HepG2 (cell line): Measurements from ENCODE around the gene ERC1. TPM values are rescaled to one million over a fixed set of nuclear protein-coding genes. Genes with fewer than 3 reads are reported as not detected.

ENCODE experiments used
- ATAC-seq: fragments of 200-7000 bp; cut with Tn5 transposase; 3 replicates; pipeline ENCODE4 v1.9.1; 2020; ENCODE audit warnings: mild to moderate bottlenecking, moderate library complexity
- BruUV-seq: library from RNA; stranded (reverse); fragments of 400-500 nt; replicated peaks from 2 replicates; lab custom pipeline; 2021; lab: Mats Ljungman, UMichigan
- CTCF ChIA-PET: fragments of 300-600 bp; formaldehyde crosslinking; extraction: SDS; loops from one replicate; lab custom pipeline; 2021; ENCODE audit warnings: low total read pairs, inconsistent platforms, low intra/inter-chr PET ratio; lab: Yijun Ruan, JAX
- POLR2A ChIA-PET: fragments of 350-600 bp; sonication (Branson Sonifier 250); formaldehyde crosslinking; loops from one replicate; lab custom pipeline; 2020; ENCODE audit warnings: antibody characterized with exemption, inconsistent platforms; lab: Yijun Ruan, JAX
- DNase-seq: peaks from one replicate; pipeline ENCODE4 v3.0.0-alpha.2; 2015; ENCODE audit warnings: low spot score
- FAIRE-seq: peaks from 3 replicates; lab custom pipeline; 2011; peaks lifted over from hg19 to GRCh38; lab: Jason Lieb, UNC
- H2AFZ ChIP-seq: one replicate; pipeline ENCODE4 v1.6.1; 2011; ENCODE audit warnings: low read length, inconsistent platforms
- H3K27ac ChIP-seq: fragments of 300-600 bp; 3 replicates; pipeline ENCODE4 v1.8.0; 2011; ENCODE audit warnings: mixed run types, mild to moderate bottlenecking, mixed read lengths, low read length, inconsistent platforms; ENCODE audit not compliant: insufficient read depth; ENCODE audit errors: extremely low read length
- H3K27me3 ChIP-seq, 2 experiments: fragments of 200-600 bp in 1 of 2; 2 replicates in 1 of 2; 3 replicates in 1 of 2; pipeline versions ENCODE4 v1.6.0 to v1.8.0; 2011; ENCODE audit warnings: low read length in 2 of 2, mild to moderate bottlenecking in 2 of 2, moderate library complexity in 2 of 2, inconsistent platforms in 1 of 2; ENCODE audit not compliant: insufficient read depth in 2 of 2, control insufficient read depth in 1 of 2
- H3K36me3 ChIP-seq, 2 experiments: fragments of 200-600 bp in 1 of 2; replicated peaks in 1 of 2; 2 replicates in 1 of 2; 3 replicates in 1 of 2; pipeline versions ENCODE4 v1.5.1 to v1.8.0; 2011; ENCODE audit warnings: low read length in 2 of 2, inconsistent platforms in 1 of 2; ENCODE audit not compliant: insufficient read depth in 2 of 2, control insufficient read depth in 1 of 2
- H3K4me1 ChIP-seq: 2 replicates; pipeline ENCODE4 v1.5.1; 2012; ENCODE audit warnings: low read length, inconsistent platforms; ENCODE audit not compliant: insufficient read depth
- H3K4me2 ChIP-seq: 2 replicates; pipeline ENCODE4 v1.6.0; 2011; ENCODE audit warnings: low read depth, low read length, inconsistent platforms
- H3K4me3 ChIP-seq, 3 experiments: fragments of 200-600 bp in 1 of 3; sonication (generic), shearing (Covaris generic) in 1 of 3; replicated peaks in 1 of 3; 2 replicates each; pipeline ENCODE4 v1.5.1; 2011 to 2016; ENCODE audit warnings: low read length in 3 of 3, inconsistent platforms in 2 of 3, low read depth in 2 of 3, mild to moderate bottlenecking in 2 of 3, control low read depth in 1 of 3, mixed read lengths in 1 of 3; ENCODE audit not compliant: insufficient read depth in 1 of 3
- H3K79me2 ChIP-seq: one replicate; pipeline ENCODE4 v1.6.1; 2011; ENCODE audit warnings: low read length, inconsistent platforms; ENCODE audit not compliant: insufficient read depth
- H3K9ac ChIP-seq: 2 replicates; pipeline ENCODE4 v1.6.0; 2011; ENCODE audit warnings: mild to moderate bottlenecking, low read depth, low read length, inconsistent platforms; ENCODE audit not compliant: insufficient read depth
- H3K9me3 ChIP-seq: 2 replicates; pipeline ENCODE4 v1.5.1; 2012; ENCODE audit warnings: mild to moderate bottlenecking, low read length
- H4K20me1 ChIP-seq: 2 replicates; pipeline ENCODE4 v1.6.0; 2011; ENCODE audit warnings: inconsistent platforms, mild to moderate bottlenecking, low read length, moderate library complexity; ENCODE audit not compliant: insufficient read depth
- CHCHD3 ChIP-seq: sonication (generic); formaldehyde crosslinking; IDR thresholded peaks from 2 replicates; pipeline ENCODE4 v1.8.0; 2022; ENCODE audit warnings: mild to moderate bottlenecking, missing genetic modification reagents, moderate library complexity
- EEA1 ChIP-seq: sonication (generic); formaldehyde crosslinking; IDR thresholded peaks from 2 replicates; pipeline ENCODE4 v1.5.1; 2020; ENCODE audit warnings: mild to moderate bottlenecking, missing genetic modification reagents, borderline replicate concordance
- JUN ChIP-seq: sonication (generic); formaldehyde crosslinking; IDR thresholded peaks from 2 replicates; pipeline ENCODE4 v1.4.0; 2020; ENCODE audit warnings: mild to moderate bottlenecking, missing genetic modification reagents
- KAT2B ChIP-seq: fragments of 150-350 bp; IDR thresholded peaks from 2 replicates; pipeline ENCODE4 v1.6.1; 2014; ENCODE audit warnings: low read depth, low read length, borderline replicate concordance
- KAT7 ChIP-seq: IDR thresholded peaks from 2 replicates; pipeline ENCODE4 v1.6.1; 2018; ENCODE audit warnings: borderline replicate concordance, missing compliant biosample characterization
- MATR3 ChIP-seq: sonication (generic); formaldehyde crosslinking; IDR thresholded peaks from 2 replicates; pipeline ENCODE4 v1.4.0; 2020; ENCODE audit warnings: missing genetic modification reagents
- PHF21A ChIP-seq: sonication (generic); formaldehyde crosslinking; IDR thresholded peaks from 2 replicates; pipeline ENCODE4 v1.5.0; 2020; ENCODE audit warnings: mild to moderate bottlenecking, missing genetic modification reagents
- SAFB2 ChIP-seq: sonication (generic); formaldehyde crosslinking; IDR thresholded peaks from 2 replicates; pipeline ENCODE4 v1.5.1; 2020; ENCODE audit warnings: missing genetic modification reagents, low read depth, mild to moderate bottlenecking, borderline replicate concordance
- ZBTB38 ChIP-seq: sonication (generic); formaldehyde crosslinking; IDR thresholded peaks from 2 replicates; pipeline ENCODE4 v1.5.1; 2020; ENCODE audit warnings: mild to moderate bottlenecking, missing genetic modification reagents
- ZNF292 ChIP-seq: sonication (generic); formaldehyde crosslinking; IDR thresholded peaks from 2 replicates; pipeline ENCODE4 v1.8.1; 2022; ENCODE audit warnings: mild to moderate bottlenecking, low read depth, missing genetic modification reagents, borderline replicate concordance
- ZNF331 ChIP-seq: sonication (generic); formaldehyde crosslinking; IDR thresholded peaks from 2 replicates; pipeline ENCODE4 v1.4.0; 2020; ENCODE audit warnings: missing genetic modification reagents
- ZNF577 ChIP-seq: sonication (generic); formaldehyde crosslinking; IDR thresholded peaks from 2 replicates; pipeline ENCODE4 v1.4.0; 2020; ENCODE audit warnings: mild to moderate bottlenecking, low read depth, missing genetic modification reagents, borderline replicate concordance
- WGBS: methylation state at CpG from one replicate; pipeline ENCODE4 v1.1.6; 2017; ENCODE audit warnings: low lambda C conversion rate; 5-methylcytosine and 5-hydroxymethylcytosine counted together
- in situ Hi-C: cut with HindIII; loops from 2 replicates; pipeline ENCODE4 v1.10.0; 2017; ENCODE audit warnings: low pct_unique_long_range_greater_than_20kb; ENCODE audit not compliant: extremely low pct_ligation_motif_present
- intact Hi-C: fragments of 100-400 bp; cut with micrococcal nuclease; formaldehyde crosslinking; loops from one replicate; pipeline ENCODE4 v1.10.0; 2022; ENCODE audit not compliant: unreplicated experiment
- polyA plus RNA-seq, 8 experiments: library from polyadenylated mRNA; depleted of rRNA in 3 of 8; stranded (reverse) in 7 of 8; unstranded in 1 of 8; fragments of >200 nt; fragmentation: Illumina TruSeq in 4 of 8; extraction: Trizol in 4 of 8; gene quantifications; 2 replicates each; pipeline versions ENCODE4 v1.2.1 to v1.2.3, GENCODE V29; 2011 to 2016; ENCODE audit warnings: low read depth in 4 of 8, missing spikeins in 1 of 8, mixed read lengths in 1 of 8; ENCODE audit not compliant: insufficient read depth in 1 of 8
- total RNA-seq, 5 experiments: library from RNA; depleted of rRNA; stranded (reverse); fragments of >200 nt; fragmentation: Illumina TruSeq; extraction: Trizol; gene quantifications; 2 replicates each; pipeline ENCODE4 v1.2.3, GENCODE V29; 2016; ENCODE audit warnings: low read depth in 1 of 5

Gene ERC1
- total and polyA plus RNA-seq, 2 of the 13 experiments (the other 11 are each of a cell fraction or from before 2014, with no cell fraction given) = 6.1 to 12.4 TPM

DNA sequence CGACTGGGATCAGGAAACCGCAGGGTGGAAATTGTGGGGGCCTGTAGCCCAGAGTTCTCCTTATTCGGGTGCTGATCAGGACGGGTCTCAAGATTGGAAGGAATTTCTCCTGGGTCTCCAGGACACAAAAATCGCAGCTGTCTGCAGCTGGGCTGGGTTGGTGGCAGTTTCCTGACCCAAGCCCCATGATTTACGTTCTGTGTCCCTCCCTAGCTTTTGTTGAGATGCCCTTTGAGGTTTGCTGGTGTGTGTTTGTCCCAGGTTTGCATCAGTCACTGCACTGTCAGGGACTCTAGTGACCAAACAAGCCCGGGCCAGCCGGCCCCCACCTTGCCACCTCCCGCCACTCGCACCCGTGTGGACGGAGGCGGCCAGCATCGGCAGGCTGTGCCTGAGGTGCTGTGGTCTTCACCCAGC, 513.9 kb downstream of the ERC1 start:
- ChIA-PET POLR2A (no interaction called here), CTCF (no interaction called here)
- Histone ChIP-seq H2AFZ (no peak overlapping the region), H3K9me3 (no peaks in the 10 kb centered on the region), H3K9ac (no peak overlapping the region), H3K79me2 (no peaks in the 10 kb centered on the region), H3K27ac (no peak overlapping the region), H3K27me3 (peaks cover 5 to 44% of the 10 kb centered on the region in 2 experiments), H4K20me1 (no peaks in the 10 kb centered on the region), H3K4me1 (no peaks in the 10 kb centered on the region), H3K4me2 (no peak overlapping the region), H3K4me3 (no peak overlapping the region), H3K36me3 (no peaks in the 10 kb centered on the region)
- ATAC-seq (no peak), DNase-seq (no peak), FAIRE-seq (no peak)
- no TSS peak for BruUV-seq
- intact Hi-C loops = no loop called here
- no peak for TF ChIP-seq PHF21A (CRISPR knock-in tag)
- no peak for TF ChIP-seq ZBTB38 (CRISPR knock-in tag)
- TF ChIP-seq SAFB2 (CRISPR knock-in tag) = no peak
- no peak for TF ChIP-seq ZNF331 (CRISPR knock-in tag)
- TF ChIP-seq MATR3 (CRISPR knock-in tag) = no peak
- no peak for TF ChIP-seq JUN (CRISPR knock-in tag)
- TF ChIP-seq CHCHD3 (CRISPR knock-in tag) = no peak
- TF ChIP-seq ZNF577 = no peak
- no peak for TF ChIP-seq KAT2B
- no peak for TF ChIP-seq KAT7 (CRISPR knock-in tag)
- TF ChIP-seq EEA1 = no peak
- no peak for TF ChIP-seq ZNF292 (CRISPR knock-in tag)
- in situ Hi-C loops = no loop called here
- 52% methylated on average over 9 of the region's 14 CpGs for WGBS
